ENCODE data around the gene ATG2A.

ATG2A gene

GRCh38 chr11:64883575-64883974, 33.4 kb downstream of the ATG2A start:
- DNase-seq: no peak

- no peak for DNase-seq
Measured at GRCh38 chr11:64882243-64882642, 34.8 kb downstream of the ATG2A start.

DNA sequence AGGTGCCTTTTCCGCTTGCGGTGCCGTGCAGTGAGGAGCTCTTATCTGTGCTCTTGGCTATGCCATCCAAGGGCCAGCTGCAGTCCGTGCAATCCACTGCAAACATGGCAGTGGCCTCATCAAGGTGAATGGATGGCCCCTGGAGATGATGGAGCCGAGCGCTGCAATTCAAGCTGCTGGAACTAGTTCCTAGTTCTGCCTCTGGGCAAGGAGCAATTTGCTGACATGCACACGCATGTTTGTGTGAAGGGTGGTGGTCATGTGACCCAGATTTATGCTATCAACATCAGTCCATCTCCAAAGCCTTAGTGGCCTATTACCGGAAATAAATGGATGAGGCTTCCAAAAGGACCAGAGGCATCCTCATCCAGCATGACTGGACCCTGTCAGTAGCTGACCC, 35.5 kb downstream of the ATG2A start:
- no peak for DNase-seq

DNA sequence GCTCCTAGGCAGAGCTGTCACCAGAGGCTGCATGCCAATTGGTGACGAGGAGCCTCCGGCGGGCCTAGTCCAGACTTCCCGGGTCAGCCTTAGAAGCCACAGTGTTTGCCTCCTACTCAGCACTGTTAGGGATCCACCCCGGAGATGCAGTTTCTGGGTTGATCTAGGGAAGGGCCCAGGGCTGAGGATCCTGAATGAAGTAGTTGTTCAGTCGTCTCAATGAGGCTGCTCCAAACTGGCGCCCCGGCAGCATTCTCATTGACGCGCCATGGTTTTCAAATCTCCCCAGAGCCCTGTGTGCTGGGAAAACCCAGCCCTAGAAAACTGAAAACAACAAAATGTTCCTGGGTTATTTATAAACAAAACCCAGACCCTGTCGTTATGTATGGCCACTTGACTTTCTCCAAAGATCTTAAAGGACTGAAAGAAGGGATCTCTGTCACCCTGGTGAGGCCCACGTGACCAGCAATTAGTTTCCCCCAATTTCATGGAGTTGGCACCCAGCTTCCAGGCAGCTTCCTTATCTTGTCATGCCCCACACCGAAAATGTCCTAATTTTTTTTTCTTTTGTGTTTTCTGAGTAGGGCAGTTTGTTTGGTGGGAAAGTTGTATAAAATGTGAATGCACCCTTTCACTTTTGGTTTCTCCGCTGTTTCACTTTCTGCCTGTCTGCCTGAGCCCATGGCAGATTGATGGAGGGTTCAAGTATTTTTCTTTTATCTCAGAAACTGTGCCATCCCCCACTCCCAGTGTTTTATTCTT, 36.6 kb downstream of the ATG2A start:
- no peak for DNase-seq

DNA sequence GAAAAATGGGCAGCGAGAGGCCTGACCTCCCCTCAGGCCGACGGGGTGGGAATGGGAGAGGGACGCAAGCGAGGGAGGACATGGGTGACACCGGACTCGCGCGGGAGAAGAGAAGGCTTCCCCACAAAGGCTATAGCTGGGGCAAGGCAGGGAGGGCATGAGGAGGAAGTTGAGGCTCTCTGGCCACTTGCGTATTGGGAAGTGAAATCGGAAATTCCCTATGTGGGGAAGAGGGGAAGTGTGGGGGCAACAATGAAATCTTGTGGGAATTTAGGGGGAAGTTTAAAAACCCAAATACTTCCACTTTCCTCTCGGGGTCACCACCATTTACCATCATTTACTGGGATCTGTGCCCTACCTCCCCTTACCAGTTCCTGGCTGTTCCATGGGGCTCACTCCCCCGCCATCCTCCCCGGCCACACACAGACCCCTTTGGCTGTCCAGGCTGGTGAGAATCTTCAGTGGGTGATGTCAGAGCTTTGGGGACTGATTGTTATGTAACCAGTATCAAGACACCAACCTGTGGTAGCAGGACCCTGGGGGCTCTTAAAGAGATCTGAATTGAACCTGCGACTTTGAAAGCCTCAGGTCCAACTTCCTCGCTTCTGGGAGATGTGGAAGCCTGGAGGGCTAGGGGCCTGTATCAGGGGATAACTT, 37.6 kb downstream of the ATG2A start:
- DNase-seq: no peak

DNA sequence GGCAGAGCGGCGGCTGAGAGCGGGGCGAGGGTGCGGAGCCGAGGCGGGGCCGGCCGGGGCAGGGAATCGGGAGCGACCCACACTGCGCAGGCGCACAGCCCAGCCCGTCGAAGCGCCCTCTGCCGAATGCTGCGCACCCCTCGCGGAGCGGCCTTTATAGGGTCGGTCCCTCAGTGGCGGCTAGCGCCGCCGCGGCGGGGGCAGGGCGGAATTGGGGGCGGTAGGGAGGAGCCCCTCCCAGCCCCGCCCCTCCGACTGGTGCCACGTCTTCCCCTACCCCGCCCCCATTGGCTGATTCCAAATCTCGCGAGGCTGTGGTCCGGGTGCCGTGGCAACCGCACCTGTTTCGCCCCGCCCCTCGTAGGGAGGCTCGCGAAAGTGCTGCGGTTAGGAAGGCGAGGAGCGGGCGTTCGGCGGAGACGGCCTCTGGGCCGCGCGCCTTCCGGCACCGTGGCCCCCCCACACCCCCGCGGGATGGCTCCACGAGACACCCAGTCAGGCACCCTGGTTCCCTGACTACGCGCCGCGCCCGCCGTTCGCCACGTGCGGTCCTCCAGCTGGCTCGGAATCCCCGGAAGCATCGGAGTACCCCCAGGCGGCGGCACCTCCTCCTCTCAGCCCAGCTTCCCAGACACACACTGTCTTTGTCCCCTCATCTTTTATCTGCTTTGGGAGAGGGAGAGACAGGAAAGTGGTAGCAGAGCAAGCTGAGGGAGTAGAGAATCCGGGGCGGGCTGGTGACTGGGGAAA, 38.3 kb downstream of the ATG2A start, which contains the start of gene EHD1:
Gene EHD1 (minus strand): TSS at position 128 of the 750 bp plus-strand sequence. CDS start 157 bp downstream, outside the sequence.
- DNase-seq: peak; percentile 97

GRCh38 chr11:64878223-64878493, 38.9 kb downstream of the ATG2A start:
- no peak for DNase-seq

GRCh38 chr11:64877390-64878222, 39.4 kb downstream of the ATG2A start:
- no peak for DNase-seq

- DNase-seq: no peak
Measured at GRCh38 chr11:64876835-64877341, 40.1 kb downstream of the ATG2A start.

- DNase-seq: no peak
Measured at GRCh38 chr11:64876229-64876750, 40.7 kb downstream of the ATG2A start.

DNA sequence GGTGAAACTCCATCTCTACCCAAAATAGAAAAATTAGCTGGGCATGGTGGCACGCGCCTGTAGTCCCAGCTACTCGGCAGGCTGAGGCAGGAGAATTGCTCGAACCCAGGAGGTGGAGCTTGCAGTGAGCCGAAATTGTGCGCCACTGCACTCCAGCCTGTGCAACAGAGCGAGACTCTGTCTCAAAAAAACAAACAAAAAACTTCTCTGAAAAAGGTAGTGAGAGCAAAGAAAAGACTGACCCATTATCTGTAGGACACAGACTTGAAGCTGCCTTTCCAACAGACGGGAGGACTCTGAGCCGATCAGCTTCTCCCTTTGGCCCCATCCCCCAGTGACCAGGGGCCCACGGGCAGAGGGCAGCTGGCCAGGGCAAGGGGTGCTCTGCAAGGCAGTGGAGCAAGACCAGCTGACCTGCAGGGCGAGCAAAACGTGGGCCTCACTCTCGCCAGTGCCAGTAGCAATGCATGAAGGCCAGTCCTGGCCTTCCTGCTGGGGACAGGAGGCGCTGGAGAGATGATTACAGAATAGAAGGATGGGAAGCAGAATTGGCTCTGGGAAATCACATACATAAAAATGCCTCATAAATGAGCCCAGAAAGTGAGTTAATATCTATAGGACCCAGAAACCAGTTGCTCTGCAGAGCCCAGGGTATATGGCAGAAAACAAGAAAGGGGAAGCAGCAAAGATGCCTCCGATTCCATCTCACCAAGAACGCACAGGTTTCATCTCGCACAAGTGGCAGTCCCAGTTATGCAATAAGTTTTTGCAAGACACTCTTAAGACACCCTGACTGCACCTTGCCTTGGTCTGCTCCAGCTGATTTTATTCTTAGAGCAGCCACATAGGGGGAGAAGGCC, 41.4 kb downstream of the ATG2A start:
- no peak for DNase-seq

DNA sequence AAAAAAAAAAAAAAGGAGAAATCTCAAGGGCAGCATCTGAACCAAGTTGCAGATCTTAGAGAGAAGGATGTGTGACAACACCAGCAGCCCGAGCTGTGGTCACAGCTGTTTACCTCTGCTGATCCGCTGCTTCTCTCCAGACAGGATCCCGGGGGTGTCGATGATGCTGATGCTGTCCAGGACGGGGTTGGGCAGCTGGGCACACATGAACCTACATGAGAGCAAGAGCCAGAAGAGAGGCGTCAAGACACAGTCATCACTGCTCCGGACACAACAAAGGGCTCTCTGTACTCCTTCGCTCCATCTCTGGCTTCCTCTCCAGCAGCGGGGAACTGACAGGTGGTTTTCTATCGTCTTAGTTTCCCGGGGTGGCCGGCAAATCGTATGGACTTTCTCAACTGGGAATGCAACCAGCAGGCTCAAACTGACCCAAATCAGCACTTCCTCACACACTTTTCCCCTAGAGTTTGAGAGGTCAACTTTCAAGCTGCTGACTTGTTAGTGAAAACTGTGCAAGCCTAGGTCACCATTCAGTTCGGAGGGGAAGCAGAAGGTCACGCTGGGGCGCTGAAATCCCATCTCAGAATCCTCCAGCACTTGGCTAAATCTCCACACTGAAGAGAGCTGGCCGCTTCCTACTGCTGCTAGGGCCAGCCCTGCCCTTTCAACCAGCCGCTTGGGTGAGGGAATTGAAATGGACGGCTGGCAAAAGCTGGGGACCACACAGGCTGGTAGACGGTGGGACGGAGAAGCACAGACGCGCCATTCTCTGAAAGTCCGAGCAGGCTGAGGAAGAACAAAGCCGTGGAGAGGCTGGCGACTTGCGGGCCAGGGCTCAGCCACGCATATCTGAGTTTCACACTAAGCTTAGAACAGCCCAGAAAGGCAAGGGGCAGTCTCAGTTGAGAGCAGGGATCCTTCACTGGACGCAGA, 42.4 kb downstream of the ATG2A start:
- no peak for DNase-seq

- DNase-seq: no peak
Measured at GRCh38 chr11:64872790-64873488, 44.1 kb downstream of the ATG2A start.

- DNase-seq: no peak
Measured at GRCh38 chr11:64871492-64871891, 45.5 kb downstream of the ATG2A start.

DNA sequence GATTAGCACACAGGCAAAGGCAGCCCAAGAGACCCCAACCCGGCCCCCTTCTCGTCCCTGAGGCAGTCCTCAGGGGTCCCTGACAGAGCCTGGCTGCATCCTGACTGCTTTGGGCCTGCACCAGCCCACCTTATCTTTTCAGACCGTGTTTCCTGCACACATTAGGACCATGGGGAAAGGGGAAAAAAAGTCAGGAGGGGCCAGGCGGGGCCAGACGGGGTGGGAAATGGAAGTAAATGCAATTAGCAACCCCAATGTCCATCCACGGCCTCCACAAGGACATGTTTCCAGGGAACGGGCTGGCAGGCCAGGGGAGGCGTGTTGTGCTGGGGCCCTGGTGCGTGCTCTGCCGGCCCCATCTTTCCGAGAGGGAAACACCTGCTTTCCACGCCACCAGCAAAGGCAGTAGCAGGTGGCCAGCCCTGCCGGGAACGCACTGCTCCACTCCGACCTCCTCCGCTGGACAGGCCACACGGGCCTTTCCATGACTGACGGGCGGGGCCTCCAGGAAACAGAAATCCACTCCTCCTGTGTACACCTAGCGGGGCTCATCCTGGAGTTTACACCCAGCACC, 46.0 kb downstream of the ATG2A start:
- no peak for DNase-seq

DNA sequence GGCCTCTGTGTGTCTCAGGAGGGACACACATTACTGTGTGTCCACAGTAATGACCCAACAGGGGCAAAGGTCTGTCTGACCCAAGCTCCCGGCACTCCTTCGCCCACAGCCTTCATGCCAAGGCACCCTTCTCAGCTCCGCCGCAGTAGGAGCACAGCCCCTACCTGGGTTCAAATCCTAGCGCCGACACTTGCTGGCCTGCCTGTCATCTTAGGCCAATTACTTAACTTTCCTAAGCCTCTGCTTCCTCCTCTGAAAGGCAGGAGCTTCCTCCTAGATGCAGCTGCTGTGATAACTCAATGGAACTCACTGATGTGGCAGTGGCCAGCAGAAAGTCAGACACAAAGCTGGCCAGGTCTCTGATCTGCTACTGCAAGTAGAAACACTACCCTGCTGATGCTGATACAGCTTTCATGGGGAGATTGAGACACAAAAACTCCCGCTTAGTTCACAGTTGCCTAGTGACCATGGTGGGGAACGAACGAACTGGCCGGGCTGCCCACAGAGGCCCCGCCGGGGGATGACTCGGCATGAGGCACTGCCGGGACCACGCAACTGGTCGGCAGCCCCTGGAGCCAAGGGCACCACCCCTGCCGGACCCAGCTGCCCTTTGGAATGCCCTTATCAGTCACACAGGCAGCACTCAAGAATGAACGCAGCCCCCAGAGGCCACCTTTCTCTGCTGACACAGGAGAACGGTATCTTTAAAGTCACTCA, 46.7 kb downstream of the ATG2A start:
- peak; percentile 52 for DNase-seq

DNA sequence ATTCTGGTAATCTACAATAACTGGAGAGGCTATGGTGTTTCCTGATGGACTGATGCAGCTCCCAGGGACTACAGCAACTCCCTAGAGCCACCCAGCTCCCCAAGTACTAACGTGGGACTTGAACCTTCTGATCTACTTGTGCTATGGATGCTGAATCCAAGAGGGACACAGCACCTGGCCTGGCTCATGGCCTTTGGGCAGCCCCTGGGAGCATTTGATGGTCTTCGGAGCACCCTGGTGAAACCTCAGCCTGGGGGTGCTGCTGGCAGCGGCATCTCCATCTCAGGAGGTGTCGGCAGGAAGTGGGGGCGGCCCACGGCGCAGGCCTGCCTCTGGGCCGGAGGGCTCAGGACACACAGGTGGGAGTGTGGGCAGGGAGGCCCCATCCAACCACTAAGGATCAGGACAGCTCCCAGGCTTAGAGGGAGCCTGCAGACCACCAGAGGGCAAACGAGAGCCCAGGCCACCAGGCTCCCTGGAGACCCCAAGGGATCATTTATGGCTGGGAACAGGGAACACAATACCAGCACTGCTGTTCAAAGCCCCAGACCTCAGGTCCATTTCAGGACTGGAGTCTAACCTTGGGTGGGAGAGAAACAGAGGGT, 47.3 kb downstream of the ATG2A start:
- no peak for DNase-seq

DNA sequence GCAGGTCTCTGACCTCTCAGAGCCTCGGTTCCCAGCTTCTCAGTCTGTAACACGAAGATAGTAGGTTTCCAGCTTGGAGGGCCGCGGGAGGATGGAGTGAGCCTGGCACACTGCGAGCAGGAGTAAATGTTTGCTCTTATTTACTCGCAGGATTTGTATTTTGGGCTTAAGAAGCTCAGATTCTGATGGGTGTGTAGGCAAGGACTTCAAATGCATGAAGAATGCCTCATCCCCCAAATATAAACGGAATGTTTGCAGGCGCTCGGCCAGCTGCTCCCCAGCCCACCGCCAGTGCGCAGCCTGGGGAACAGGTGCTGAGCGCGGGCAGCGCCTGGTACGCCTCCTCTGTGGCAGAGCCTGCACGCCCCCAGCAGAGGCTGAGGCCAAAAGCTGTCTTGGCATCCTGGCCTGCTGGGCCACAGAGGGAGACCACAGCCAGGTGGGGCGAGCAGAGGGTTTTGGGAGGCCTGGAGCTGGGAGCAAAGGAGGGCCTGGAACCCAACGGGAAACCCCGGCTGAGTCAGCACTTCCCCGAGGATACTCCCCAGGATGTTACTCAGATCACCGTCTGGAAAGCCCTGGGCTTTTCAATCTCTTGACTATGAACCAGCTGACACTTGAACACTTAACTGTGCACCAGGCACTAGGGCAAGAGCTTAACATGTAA, 48.0 kb downstream of the ATG2A start:
- no peak for DNase-seq
